Adrenal gland (tissue), 12 donors: ENCODE measurements around the gene OR2A5. TPM values are rescaled to one million over a fixed set of nuclear protein-coding genes. Genes with fewer than 3 reads are reported as not detected.
A peak's percentile ranks its signal among the peaks of the same experiment; 100 is the strongest.

ENCODE experiments used
- DNase-seq, 7 donors: peaks; one replicate each; pipeline ENCODE4 v3.0.0-alpha.2; 2019 to 2020
- H3K27ac ChIP-seq, 5 donors: fragments of 200-600 bp; sonication (generic) in 4 of 5; 1 replicate in 3 of 5; 2 replicates in 2 of 5; pipeline versions ENCODE4 v1.5.1 to v1.8.0; 2016 to 2020; ENCODE audit warnings: mild to moderate bottlenecking in 1 of 5
- H3K27me3 ChIP-seq: fragments of 200-600 bp; 2 replicates; pipeline ENCODE4 v1.8.0; 2021
- H3K36me3 ChIP-seq, 2 donors: fragments of 200-600 bp; replicated peaks in 1 of 2; 1 replicate in 1 of 2; 2 replicates in 1 of 2; pipeline versions ENCODE4 v1.5.1 to v1.8.0; 2018 to 2022
- H3K4me1 ChIP-seq, 2 donors: fragments of 200-600 bp; replicated peaks in 1 of 2; 1 replicate in 1 of 2; 2 replicates in 1 of 2; pipeline versions ENCODE4 v1.5.1 to v1.8.0; 2018 to 2021
- H3K4me3 ChIP-seq, 4 donors: fragments of 200-600 bp; sonication (generic) in 3 of 4; one replicate each; pipeline ENCODE4 v1.5.1; 2016 to 2018
- H3K9me3 ChIP-seq, 3 donors: fragments of 200-600 bp; sonication (generic) in 1 of 3; replicated peaks in 1 of 3; 1 replicate in 2 of 3; 2 replicates in 1 of 3; pipeline versions ENCODE4 v1.5.1 to v1.8.0; 2016 to 2021
- POLR2A ChIP-seq, 2 donors: fragments of 450-650 bp; IDR thresholded peaks; one replicate each; pipeline ENCODE4 v1.6.1; 2017; ENCODE audit warnings: antibody characterized with exemption in 2 of 2, mild to moderate bottlenecking in 2 of 2, moderate library complexity in 1 of 2
- WGBS, 4 donors: extraction: QIAGEN DNeasy Blood & Tissue Kit in 2 of 4; methylation state at CpG; one replicate each; pipeline versions ENCODE4 v1.1.5 to v1.1.7; 2013 to 2017; 5-methylcytosine and 5-hydroxymethylcytosine counted together
- intact Hi-C, 2 donors: fragments of 100-400 bp; cut with DNase I; formaldehyde crosslinking; loops; one replicate each; pipeline versions ENCODE4 v1.14.1 to v1.15.0; 2022 to 2023
- polyA plus RNA-seq, 3 donors: library from polyadenylated mRNA; stranded (reverse); fragments of 200-250 nt in 2 of 3; fragments of 350-450 nt in 1 of 3; fragmentation: Illumina TruSeq in 1 of 3; extraction: RNeasy Lipid Tissue Mini Kit (QIAGEN cat#74804) in 1 of 3; gene quantifications; one replicate each; pipeline ENCODE4 v1.2.3, GENCODE V29; 2013 to 2014
- total RNA-seq, 9 donors: library from RNA; depleted of rRNA in 4 of 9; stranded (reverse); fragments of >200 nt in 4 of 9; fragments of 120-200 nt in 1 of 9; fragmentation: NEBNext Ultra II Directional in 1 of 9; extraction: Animal tissue kit (Norgen Biotek cat#: 25700) in 1 of 9; gene quantifications; one replicate each; pipeline versions ENCODE4 v1.1.0 to v1.2.4, GENCODE V29; 2013 to 2023
- TF ChIP-seq, protein P1 (sequence below), 6 experiments: fragments of 450-650 bp in 4 of 6; fragments of 200-600 bp in 2 of 6; sonication (generic) in 1 of 6; IDR thresholded peaks; 1 replicate in 5 of 6; 2 replicates in 1 of 6; pipeline versions ENCODE4 v1.5.1 to v1.8.0; 2016 to 2021; ENCODE audit warnings: antibody characterized with exemption in 6 of 6, mild to moderate bottlenecking in 2 of 6, moderate library complexity in 1 of 6
- donor health status: healthy with polysubstance abuse.
- donor health status: Bipolar disorder and iron deficiency.
- donor health status: DM: yes; HTN: yes; CAD: no.
- donor health status: DM: no; HTN: no; CAD: no.
- donor health status: DM: no; HTN: no; CAD: no.
- donor health status: DM: yes; HTN: yes; CAD: no.

The OR2A5 gene
- total and polyA plus RNA-seq, 12 donors, result under 0.01 TPM; not detected in 11

- no peak for DNase-seq
- no peak for TF ChIP-seq POLR2A (IDR thresholded peaks at IDR 0.05)
- TF ChIP-seq, protein P1, sequence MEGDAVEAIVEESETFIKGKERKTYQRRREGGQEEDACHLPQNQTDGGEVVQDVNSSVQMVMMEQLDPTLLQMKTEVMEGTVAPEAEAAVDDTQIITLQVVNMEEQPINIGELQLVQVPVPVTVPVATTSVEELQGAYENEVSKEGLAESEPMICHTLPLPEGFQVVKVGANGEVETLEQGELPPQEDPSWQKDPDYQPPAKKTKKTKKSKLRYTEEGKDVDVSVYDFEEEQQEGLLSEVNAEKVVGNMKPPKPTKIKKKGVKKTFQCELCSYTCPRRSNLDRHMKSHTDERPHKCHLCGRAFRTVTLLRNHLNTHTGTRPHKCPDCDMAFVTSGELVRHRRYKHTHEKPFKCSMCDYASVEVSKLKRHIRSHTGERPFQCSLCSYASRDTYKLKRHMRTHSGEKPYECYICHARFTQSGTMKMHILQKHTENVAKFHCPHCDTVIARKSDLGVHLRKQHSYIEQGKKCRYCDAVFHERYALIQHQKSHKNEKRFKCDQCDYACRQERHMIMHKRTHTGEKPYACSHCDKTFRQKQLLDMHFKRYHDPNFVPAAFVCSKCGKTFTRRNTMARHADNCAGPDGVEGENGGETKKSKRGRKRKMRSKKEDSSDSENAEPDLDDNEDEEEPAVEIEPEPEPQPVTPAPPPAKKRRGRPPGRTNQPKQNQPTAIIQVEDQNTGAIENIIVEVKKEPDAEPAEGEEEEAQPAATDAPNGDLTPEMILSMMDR (IDR thresholded peaks at IDR 0.05), result no peak
- H3K27ac ChIP-seq, result no peak overlapping the region
- WGBS, 4 donors, result 82 to 94% (median 90%) methylated on average over 5 of the region's 5 CpGs
- intact Hi-C loops, result no loop called here
- no peak overlapping the region for H3K4me3 ChIP-seq
- no peaks in the 10 kb centered on the region for H3K4me1 ChIP-seq
- H3K36me3 ChIP-seq, result no peaks in the 10 kb centered on the region
- H3K9me3 ChIP-seq, result no peaks in the 10 kb centered on the region
- H3K27me3 ChIP-seq, result no peaks in the 10 kb centered on the region
These were observed 37.1 kb upstream of the OR2A5 start for GRCh38 chr7:144011458-144012230.

- DNase-seq, result no peak
- 65 to 85% (median 75%) methylated on average over 4 of the region's 4 CpGs for WGBS, 4 donors
- H3K27me3 ChIP-seq, result no peaks in the 10 kb centered on the region
- H3K4me1 ChIP-seq, result peaks cover 26 to 31% of the 10 kb centered on the region in 2 donors
- no peaks in the 10 kb centered on the region for H3K9me3 ChIP-seq
- no peaks in the 10 kb centered on the region for H3K36me3 ChIP-seq
- intact Hi-C loops, result no loop called here
- peak overlapping the region in 1 of 5 donors; percentile 81 for H3K27ac ChIP-seq
- H3K4me3 ChIP-seq, result no peak overlapping the region
- TF ChIP-seq, protein P1 (IDR thresholded peaks at IDR 0.05), result no peak
- no peak for TF ChIP-seq POLR2A (IDR thresholded peaks at IDR 0.05)
These were observed 30.7 kb upstream of the OR2A5 start for GRCh38 chr7:144018065-144018464.

GRCh38 chr7:144019457-144019856 lies 29.3 kb upstream of the OR2A5 start:
- TF ChIP-seq POLR2A (IDR thresholded peaks at IDR 0.05), result peak in 1 of 2 donors; percentile 57
- TF ChIP-seq, protein P1 (IDR thresholded peaks at IDR 0.05), result no peak
- Histone ChIP-seq H3K27me3 (no peaks in the 10 kb centered on the region), H3K36me3 (no peaks in the 10 kb centered on the region), H3K4me1 (peaks cover 26 to 31% of the 10 kb centered on the region in 2 donors), H3K9me3 (no peaks in the 10 kb centered on the region), H3K27ac (peak overlapping the region in 4 of 5 donors; percentile 61 to 81 (median 72)), H3K4me3 (no peak overlapping the region)
- peak; percentile 51 to 87 (median 80) for DNase-seq
- intact Hi-C loops, result no loop called here
- 18 to 36% (median 24%) methylated on average over 2 of the region's 2 CpGs for WGBS, 4 donors

- peaks cover 26 to 31% of the 10 kb centered on the region in 2 donors for H3K4me1 ChIP-seq
- H3K27me3 ChIP-seq, result no peaks in the 10 kb centered on the region
- DNase-seq, result peak in 2 of 7 donors; percentile 11 to 26
- H3K9me3 ChIP-seq, result no peaks in the 10 kb centered on the region
- intact Hi-C loops, result loop anchor here in 1 of 2 donors (5.0 kb wide), 1 partner anchor 288 kb away; no protein-coding TSS in a partner anchor
- WGBS, 4 donors, result 21 to 40% (median 31%) methylated on average over 3 of the region's 3 CpGs
- peak overlapping the region in 4 of 5 donors; percentile 61 to 81 (median 72) for H3K27ac ChIP-seq
- no peak overlapping the region for H3K4me3 ChIP-seq
- TF ChIP-seq, protein P1 (IDR thresholded peaks at IDR 0.05), result no peak
- no peak for TF ChIP-seq POLR2A (IDR thresholded peaks at IDR 0.05)
- H3K36me3 ChIP-seq, result no peaks in the 10 kb centered on the region
These were observed 28.4 kb upstream of the OR2A5 start for GRCh38 chr7:144020340-144020739.
